Measurements from ENCODE around the gene PFKL. TPM values are rescaled to one million over a fixed set of nuclear protein-coding genes. Genes with fewer than 3 reads are reported as not detected.
"Not testable (repeated sequence)": the region's sequence is repeated elsewhere in the genome, so short reads cannot be mapped to it uniquely, and the experiment has no call there.

PFKL gene
- total RNA-seq, 1 donor from 2014 or later, result 245 TPM

DNA sequence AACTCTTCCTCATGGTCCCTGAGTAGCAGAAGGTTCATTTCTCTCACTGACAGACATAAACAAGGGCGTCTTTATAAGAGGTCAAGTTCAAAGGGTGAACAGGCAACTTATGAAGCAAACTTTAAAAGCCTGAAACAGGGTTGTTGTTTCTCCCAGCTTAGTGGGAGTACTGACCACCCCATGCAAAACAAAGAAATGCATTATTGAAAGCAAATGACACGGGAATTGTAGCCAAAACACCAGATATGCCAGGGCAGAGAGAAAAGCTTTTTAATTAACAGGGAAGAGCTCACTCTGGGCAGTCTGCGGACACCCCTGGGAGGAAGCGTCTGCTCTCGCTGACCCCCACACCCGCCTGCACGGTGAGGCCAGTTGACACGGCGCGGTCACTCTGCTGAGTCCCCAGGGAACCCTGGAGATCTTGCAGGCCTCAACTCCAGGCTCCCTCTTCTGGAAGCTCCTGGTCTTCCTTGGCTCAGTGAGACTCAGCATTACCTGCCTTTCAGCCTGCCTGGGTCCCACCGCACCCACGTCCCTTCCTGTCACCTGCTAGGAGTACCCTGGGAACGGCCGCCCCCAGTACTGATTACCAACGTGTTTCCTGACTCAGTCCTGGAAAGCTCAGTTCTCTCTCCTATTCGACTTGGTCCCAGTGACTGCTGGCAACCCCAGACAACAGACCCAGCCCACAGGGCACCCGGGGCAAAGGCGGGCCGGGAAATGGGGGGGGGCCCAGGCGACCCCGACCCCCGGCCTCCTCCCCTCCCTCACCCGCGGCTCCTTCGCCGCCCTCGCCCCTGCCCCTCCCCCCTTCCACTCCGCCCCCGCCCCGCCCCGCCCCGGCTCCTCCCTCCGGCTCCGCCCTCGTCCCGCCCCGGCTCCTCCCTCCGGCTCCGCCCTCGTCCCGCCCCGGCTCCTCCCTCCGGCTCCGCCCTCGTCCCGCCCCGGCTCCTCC is 38.4 kb downstream of the PFKL start:
- DNase-seq (ENCODE audit: extremely low read depth, low read depth, low spot score), result no peak

DNA sequence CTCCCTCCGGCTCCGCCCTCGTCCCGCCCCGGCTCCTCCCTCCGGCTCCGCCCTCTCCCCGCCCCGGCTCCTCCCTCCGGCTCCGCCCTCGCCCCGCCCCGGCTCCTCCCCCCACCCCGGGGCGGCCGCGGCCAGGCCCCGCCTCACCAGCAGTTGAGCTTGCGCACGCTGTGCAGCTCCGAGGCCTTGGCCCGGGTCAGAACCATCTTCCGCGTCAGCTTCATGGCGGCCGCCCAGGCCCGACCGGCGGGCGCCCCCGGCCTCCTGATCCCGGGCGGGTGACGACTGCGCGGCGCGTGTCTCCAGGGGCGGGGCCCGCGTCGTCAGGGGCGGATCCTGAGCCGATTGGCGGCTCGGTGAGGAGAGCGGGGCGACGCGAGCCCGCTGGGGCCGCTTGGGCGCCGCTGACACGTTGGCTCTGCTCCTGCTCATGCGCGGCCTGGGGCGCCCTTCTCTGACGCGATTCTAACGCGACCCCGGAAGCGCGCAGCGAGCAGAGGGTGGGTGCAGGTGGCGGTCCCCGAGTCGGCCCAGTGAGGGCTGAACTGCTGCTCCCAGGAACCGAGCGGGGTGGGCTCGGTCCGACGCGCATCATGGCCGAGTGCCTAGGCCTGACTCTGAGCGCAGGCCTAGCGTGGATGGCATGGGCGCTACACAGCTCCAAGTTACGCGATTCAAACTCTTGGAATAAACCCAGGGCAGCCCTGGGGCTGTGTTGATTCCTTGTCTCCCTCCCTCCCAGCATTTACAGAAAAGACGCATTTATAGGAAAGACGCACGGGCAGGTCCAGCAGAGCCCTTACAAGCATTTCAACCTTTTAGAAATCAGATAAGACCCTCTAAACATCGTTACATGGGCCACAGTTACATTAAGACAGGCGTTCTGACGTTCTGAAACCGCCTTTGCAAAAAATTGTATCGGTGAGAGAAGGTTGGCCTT is 39.4 kb downstream of the PFKL start, which contains the start of gene CFAP410:
TSS of gene CFAP410 (minus strand) at position 420 of the 940 bp plus-strand sequence. CDS start at position 224, 196 bp downstream.
- DNase-seq (ENCODE audit: extremely low read depth, low read depth, low spot score), result peak; percentile 36

DNA sequence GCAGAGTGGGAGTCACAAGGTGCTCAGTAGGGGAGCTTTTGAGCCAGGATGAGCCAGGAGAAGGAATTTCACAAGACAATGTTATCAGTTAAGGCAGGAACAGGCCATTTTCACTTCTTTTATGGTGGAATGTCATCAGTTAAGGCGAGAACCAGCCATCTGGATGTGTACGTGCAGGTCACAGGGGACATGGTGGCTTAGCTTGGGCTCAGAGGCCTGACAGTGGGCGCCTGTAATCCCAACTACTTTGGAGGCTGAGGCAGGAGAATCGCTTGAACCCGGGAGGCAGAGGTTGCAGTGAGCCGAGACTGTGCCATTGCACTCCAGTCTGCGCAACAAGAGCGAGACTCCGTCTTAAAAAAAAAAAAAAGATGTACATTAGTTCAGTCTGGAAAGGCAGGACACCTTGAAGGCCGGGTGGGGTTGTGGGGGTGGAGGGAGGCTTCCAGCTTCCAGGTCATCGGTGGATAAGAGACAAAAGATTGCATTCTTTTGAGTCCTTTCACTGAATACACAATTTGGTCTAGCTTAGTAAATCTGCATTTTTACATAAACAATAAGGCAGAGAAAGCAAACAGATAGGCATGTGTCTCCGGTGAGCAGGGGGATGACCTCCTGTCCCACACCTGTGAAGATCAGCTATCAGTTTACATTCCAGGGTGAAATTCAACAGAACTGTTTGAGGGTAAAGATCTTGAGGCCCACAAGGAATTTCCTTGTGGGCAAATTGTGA is 42.0 kb downstream of the PFKL start:
- DNase-seq (ENCODE audit: extremely low read depth, low read depth, low spot score), result not testable (repeated sequence)

DNA sequence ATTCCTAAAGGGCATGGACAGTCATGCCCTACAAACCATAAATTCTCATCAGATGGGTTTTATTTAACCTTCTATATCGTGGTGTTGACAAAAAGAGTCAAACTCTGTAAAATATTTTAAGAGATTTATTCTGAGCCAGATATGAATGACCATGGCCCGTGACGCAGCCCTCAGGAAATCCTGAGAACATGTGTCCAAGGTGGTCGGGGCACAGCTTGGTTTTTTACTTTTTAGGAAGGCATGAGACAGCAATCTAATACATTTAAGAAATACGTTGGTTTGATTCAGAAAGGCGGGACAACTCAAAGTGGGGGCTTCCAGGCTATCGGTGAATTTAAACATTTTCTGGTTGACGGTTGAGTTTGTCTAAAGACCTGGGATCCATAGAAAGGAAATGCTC is 43.1 kb downstream of the PFKL start:
- DNase-seq (ENCODE audit: extremely low read depth, low read depth, low spot score), result not testable (repeated sequence)

DNA sequence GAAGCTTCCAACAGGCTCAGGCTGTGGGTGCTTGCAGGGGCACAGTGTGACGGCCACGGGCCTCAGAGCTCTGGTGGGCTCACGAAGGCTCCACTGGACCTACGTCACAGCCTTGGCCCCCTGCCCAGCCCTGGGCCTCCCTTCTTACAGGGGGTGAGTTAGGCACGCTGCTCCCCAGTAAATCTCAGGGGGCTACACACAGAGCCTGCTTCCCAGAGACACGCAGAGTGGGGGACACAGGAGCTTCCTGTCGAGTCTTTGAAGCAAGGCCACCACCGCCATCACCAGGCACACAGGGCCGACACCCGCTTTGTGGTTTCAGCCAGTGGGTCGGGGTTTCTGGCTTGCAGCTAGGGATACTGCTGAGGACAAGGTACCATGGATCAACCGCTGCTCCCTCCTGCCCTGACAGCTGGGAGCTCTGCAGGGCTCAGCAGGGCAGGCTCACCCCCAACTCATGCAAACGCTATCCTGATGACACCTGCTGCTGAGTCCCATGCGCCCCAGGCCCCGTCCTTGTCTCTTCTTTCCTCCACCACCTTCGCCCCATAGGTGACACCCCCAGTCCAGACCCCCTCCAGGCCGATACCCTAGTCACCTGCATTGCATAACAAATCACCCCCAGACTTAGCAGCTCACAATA is 44.8 kb downstream of the PFKL start:
- DNase-seq (ENCODE audit: extremely low read depth, low read depth, low spot score), result no peak

DNA sequence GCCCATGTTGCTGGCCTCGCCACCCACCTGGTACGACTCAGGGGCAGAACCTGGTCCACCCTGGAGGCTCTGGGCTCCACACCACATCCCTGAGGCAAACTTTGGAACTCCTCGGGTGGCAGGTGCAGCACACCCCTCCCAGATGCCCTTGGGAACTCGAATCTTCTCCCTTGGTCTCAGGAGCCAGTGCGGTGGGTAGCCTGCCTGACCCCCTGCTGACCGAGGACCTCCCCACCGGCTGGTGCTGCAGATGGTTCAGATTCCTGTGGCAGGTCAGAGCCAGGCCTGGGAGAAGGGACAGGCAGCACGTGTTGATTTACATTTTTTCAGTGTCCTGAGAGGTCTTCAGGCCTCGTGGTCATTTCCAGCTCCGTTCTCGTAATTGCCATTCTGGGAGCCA is 45.6 kb downstream of the PFKL start:
- no peak for DNase-seq (ENCODE audit: extremely low read depth, low read depth, low spot score)

DNA sequence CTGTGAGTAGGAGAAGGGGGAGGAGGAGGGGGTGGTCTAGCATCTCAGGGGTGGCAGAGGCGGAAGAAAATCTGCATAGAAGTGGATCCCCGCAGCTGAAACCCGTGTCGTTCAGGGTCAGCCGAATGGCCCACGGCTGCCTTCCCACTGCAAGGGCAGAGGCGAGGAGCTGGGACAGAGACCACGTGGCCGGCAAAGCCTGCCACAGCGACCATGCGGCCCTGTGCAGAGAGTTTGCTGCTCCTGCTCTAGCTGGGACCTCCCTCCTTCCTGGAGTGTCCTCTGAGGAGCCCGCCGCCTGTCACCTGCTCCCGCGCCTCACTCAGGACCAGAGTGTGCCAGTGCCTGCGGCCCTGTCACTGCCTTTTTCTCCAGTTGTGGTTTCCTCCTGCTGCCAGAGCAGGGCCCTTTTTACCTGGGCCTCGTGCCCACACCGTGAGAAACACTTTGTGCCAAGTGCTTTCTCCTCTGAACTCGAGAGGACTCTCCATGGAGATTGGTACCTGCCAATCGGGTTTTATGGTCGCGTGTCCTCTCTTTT is 48.1 kb downstream of the PFKL start:
- no peak for DNase-seq (ENCODE audit: extremely low read depth, low read depth, low spot score)

DNA sequence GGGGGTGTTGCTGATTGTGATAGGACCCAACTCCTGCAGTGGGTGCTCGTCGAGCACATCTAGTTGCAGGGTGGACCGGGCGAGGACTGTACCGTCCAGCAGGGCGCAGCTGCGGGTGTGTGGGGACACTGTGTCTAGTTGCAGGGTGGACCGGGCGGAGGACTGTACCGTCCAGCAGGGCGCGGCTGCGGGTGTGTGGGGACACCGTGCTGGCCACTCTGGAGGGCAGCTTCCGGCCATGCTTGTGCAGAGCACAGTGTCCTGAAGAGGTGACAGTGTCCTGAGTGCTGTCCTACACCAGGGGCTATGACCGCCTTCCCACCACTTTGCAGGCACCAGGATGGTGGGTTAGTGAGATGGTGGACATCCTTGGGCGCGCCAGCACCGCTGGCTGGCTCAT is 49.0 kb downstream of the PFKL start:
- DNase-seq (ENCODE audit: extremely low read depth, low read depth, low spot score), result no peak

DNA sequence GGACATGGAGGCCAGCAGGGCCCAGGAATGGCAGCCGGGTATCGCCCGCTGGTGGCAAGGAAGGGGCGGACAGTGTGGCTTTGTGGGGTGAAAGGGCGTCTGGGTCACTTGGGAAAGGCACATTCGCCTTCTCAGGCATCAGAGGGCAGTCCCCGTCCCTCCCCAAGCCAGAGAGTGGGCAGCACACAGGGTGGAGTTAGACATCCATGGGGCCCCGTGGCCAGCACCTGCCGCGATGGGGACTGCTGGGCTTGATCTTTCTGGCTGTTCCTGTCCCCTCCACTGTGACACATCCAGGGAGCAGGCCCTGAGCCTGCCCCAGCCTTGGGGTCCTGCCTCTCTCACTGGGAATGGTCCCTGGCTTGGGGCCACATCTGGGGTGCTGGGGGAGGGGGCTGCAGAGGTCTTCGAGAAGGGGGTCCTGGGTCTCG is 49.6 kb downstream of the PFKL start:
- DNase-seq (ENCODE audit: extremely low read depth, low read depth, low spot score), result no peak

DNA sequence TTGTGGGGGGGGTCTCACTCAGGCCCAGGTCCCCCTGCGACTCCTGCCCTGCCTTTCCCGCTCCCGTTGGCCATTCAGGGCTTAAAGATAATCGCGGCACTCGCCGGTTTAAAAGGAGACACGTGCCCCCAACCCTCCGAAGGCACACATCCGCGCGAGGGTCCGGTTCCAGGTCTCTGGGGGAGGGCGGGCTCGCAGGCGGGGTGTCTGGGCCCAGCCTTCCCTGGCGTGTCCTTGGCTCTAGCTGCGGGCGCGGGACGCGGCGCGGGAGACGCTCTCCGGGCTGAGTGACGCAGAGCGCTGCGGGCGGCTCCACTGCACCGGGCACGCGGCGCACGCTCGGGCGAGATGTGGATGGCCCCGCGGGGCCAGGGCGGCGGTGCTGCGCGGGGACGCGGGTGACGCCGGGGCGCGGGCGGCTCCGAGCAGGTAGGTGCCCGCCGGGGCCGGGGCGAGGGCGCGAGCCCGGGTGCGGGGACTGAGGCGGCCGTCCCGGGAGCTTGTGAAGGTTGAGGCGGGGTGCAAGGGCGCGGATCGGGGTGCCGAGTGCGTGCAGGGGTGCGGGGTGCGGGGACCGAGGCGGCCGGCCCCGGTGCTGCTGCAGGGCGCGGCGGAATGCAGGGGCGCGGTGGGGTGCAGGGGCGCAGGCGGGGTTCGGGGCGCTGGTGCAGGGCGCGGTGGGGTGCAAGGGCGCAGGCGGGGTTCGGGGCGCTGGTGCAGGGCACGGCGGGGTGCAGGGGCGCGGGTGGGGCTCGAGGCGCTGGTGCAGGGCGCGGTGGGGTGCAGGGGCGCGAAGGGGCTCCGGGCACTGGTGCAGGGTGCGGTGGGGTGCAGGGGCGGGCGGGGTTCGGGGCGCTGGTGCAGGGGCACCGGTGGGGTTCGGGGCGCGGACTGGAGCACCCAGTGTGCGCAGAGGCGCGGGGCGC is 50.3 kb downstream of the PFKL start:
- no peak for DNase-seq (ENCODE audit: extremely low read depth, low read depth, low spot score)

DNA sequence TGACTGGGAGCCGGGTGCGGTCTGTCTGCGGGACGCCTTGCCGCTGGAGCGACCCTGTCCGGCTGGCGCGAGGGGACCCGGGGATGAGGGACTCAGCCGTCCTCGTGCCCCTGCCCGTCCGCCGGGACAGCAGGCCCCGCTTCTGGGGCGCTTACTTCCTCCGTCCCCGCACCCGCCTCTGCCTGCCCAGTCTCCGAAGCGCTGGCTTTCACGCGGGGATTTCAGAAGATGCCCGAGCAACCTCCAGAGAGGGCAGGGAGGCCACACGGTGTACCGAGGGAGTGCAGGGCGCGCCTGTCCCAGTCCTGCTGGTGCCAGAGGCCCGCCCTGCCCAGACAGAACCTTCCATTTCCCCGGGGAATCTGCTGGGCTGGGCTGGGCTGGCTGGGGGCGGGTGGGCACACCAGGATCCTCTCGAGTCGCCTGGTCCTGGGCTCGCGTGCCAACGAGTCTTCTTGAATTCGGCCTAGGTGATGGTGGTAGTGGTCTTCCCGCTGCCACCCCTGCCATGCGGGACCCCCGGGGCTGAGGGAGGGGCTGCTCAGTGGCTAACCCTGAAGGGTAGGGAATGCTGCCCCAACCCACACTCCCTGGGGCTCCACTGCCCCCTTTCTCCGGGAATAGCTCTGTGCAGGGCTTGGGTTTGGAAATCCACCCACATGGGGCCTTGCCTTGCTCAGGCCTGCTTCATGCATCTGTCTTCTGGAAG is 51.1 kb downstream of the PFKL start:
- no peak for DNase-seq (ENCODE audit: extremely low read depth, low read depth, low spot score)

DNA sequence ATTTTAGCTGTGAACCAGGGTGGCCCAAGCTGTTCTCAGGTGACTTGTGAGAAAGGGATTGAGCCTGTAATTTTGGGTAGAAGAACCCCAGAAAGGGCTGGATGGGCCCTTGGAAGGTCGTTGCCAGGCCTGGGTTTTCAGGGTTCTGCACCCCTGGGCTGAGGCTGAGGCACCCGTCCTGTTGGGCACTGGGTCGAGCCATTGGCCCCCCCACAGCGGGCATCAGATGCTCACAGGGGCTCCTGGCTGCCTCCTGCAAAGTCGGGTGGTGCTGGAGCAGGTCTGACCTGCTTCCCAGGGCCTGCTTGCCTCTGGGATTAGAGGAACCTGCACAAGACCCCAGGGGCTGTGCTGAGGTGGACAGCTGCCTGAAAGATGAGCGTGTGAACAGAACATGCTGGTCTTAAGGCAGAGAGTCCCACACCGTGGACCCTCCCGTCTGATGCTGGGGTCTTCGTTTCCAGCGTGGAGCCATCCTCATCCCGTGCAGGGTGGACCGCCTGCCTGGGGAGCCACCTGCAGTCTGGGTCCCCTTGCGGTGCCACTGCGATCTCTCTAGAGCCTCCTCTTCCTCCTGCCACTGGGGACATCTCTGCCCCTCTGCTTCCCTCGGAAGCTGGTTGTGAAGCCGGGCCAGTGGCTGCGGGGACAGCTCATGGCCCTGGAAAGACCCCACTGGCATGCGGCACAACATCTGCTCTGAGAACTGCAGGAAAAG is 51.8 kb downstream of the PFKL start:
- DNase-seq (ENCODE audit: extremely low read depth, low read depth, low spot score), result no peak

DNA sequence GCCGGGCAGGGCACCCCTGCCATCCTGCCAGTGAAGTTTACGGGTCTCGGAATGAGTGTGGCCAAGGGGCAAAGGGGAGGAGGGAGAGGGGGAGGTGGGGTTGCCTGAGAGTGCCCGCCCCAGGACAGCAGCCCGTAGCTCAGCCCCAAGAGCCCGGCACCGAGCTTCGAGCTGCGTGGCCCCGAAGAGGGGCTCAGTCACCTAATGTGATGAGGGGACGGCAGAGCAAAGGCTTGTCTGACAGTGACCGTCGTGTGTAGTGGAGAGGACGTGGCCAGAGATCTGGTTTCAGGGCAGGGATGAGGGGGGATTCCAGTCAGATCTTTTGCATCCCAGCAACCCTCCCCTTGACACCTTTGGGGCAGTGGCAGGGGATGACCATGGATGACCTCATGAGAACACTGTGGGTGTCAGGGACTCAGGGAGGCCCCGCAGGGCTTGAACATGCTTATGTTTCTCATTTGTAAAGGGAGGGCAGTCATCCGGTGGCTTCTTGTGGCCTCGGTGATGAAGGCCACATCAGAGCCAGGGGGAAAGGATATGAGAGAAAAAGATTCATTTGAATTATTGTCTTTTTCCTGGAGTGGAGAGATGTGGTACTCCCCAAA is 52.5 kb downstream of the PFKL start:
- DNase-seq (ENCODE audit: extremely low read depth, low read depth, low spot score), result no peak

DNA sequence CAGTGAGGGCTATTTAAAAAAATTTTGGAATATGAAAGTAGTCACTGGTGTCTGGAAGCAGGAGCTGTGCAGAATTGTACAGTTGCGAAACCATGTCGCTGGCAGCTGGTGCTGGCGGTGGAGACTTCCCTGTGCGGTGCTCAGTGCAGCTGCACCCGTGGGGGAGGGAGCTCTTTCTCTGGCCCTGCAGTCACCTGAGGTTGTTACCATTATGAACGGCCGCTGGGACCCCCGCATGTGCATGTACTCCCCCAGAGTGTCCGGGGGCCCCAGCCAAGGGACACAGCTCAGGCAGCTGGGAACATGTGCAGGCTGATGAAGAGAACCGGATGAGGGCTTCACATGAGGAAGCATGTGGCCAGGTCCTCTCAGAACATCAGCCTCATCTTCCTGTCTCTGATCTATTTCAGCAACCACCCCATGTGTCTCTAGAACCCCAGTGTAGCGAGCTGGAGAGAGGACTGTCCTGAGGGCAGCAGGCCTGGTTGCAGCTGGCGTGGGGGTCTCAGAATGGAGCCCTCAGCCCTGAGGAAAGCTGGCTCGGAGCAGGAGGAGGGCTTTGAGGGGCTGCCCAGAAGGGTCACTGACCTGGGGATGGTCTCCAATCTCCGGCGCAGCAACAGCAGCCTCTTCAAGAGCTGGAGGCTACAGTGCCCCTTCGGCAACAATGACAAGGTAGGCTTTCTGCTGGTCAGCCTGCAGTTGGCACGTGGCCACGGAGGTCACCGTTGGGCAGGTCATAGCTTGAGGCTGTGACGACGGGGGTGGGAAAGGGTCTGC is 53.5 kb downstream of the PFKL start, which contains the start of gene TRPM2:
TSS of gene TRPM2 (plus strand) at position 431 of the 780 bp plus-strand sequence. CDS start at position 511, 80 bp downstream.
- no peak for DNase-seq (ENCODE audit: extremely low read depth, low read depth, low spot score)

DNA sequence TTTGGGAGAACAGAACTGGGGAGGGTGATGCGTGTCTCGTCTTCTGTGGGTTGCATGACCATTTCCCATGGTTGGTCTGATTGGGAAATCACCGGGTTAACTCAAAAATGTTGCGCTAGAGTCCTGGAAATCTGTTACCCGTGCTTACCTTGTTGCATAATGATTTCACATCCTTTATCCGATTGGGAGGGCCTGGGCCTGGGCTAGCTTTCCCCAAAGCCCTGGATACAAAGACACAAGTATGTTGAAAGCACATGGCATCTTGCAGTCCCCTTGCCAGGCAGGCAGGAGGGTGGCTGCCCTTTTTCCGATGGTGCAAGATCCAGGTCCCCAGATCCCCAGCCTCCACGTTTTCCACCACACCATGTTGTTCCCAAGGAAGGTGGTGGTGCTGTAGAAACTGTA is 54.1 kb downstream of the PFKL start:
- no peak for DNase-seq (ENCODE audit: extremely low read depth, low read depth, low spot score)
